HepG2 (cell line): ENCODE data around the gene IGLON5. TPM values are rescaled to one million over a fixed set of nuclear protein-coding genes. Genes with fewer than 3 reads are reported as not detected.

Experiments used
- ATAC-seq: fragments of 200-7000 bp; cut with Tn5 transposase; 3 replicates; pipeline ENCODE4 v1.9.1; 2020; ENCODE audit warnings: mild to moderate bottlenecking, moderate library complexity
- BruUV-seq: library from RNA; stranded (reverse); fragments of 400-500 nt; replicated peaks from 2 replicates; lab custom pipeline; 2021; lab: Mats Ljungman, UMichigan
- CTCF ChIA-PET: fragments of 300-600 bp; formaldehyde crosslinking; extraction: SDS; loops from one replicate; lab custom pipeline; 2021; ENCODE audit warnings: low total read pairs, inconsistent platforms, low intra/inter-chr PET ratio; lab: Yijun Ruan, JAX
- POLR2A ChIA-PET: fragments of 350-600 bp; sonication (Branson Sonifier 250); formaldehyde crosslinking; loops from one replicate; lab custom pipeline; 2020; ENCODE audit warnings: antibody characterized with exemption, inconsistent platforms; lab: Yijun Ruan, JAX
- DNase-seq: peaks from one replicate; pipeline ENCODE4 v3.0.0-alpha.2; 2015; ENCODE audit warnings: low spot score
- FAIRE-seq: peaks from 3 replicates; lab custom pipeline; 2011; peaks lifted over from hg19 to GRCh38; lab: Jason Lieb, UNC
- H2AFZ ChIP-seq: one replicate; pipeline ENCODE4 v1.6.1; 2011; ENCODE audit warnings: low read length, inconsistent platforms
- H3K27ac ChIP-seq: fragments of 300-600 bp; 3 replicates; pipeline ENCODE4 v1.8.0; 2011; ENCODE audit warnings: mixed run types, mild to moderate bottlenecking, mixed read lengths, low read length, inconsistent platforms; ENCODE audit not compliant: insufficient read depth; ENCODE audit errors: extremely low read length
- H3K27me3 ChIP-seq, 2 experiments: fragments of 200-600 bp in 1 of 2; 2 replicates in 1 of 2; 3 replicates in 1 of 2; pipeline versions ENCODE4 v1.6.0 to v1.8.0; 2011; ENCODE audit warnings: low read length in 2 of 2, mild to moderate bottlenecking in 2 of 2, moderate library complexity in 2 of 2, inconsistent platforms in 1 of 2; ENCODE audit not compliant: insufficient read depth in 2 of 2, control insufficient read depth in 1 of 2
- H3K36me3 ChIP-seq, 2 experiments: fragments of 200-600 bp in 1 of 2; replicated peaks in 1 of 2; 2 replicates in 1 of 2; 3 replicates in 1 of 2; pipeline versions ENCODE4 v1.5.1 to v1.8.0; 2011; ENCODE audit warnings: low read length in 2 of 2, inconsistent platforms in 1 of 2; ENCODE audit not compliant: insufficient read depth in 2 of 2, control insufficient read depth in 1 of 2
- H3K4me1 ChIP-seq: 2 replicates; pipeline ENCODE4 v1.5.1; 2012; ENCODE audit warnings: low read length, inconsistent platforms; ENCODE audit not compliant: insufficient read depth
- H3K4me2 ChIP-seq: 2 replicates; pipeline ENCODE4 v1.6.0; 2011; ENCODE audit warnings: low read depth, low read length, inconsistent platforms
- H3K4me3 ChIP-seq, 3 experiments: fragments of 200-600 bp in 1 of 3; sonication (generic), shearing (Covaris generic) in 1 of 3; replicated peaks in 1 of 3; 2 replicates each; pipeline ENCODE4 v1.5.1; 2011 to 2016; ENCODE audit warnings: low read length in 3 of 3, inconsistent platforms in 2 of 3, low read depth in 2 of 3, mild to moderate bottlenecking in 2 of 3, control low read depth in 1 of 3, mixed read lengths in 1 of 3; ENCODE audit not compliant: insufficient read depth in 1 of 3
- H3K79me2 ChIP-seq: one replicate; pipeline ENCODE4 v1.6.1; 2011; ENCODE audit warnings: low read length, inconsistent platforms; ENCODE audit not compliant: insufficient read depth
- H3K9ac ChIP-seq: 2 replicates; pipeline ENCODE4 v1.6.0; 2011; ENCODE audit warnings: mild to moderate bottlenecking, low read depth, low read length, inconsistent platforms; ENCODE audit not compliant: insufficient read depth
- H3K9me3 ChIP-seq: 2 replicates; pipeline ENCODE4 v1.5.1; 2012; ENCODE audit warnings: mild to moderate bottlenecking, low read length
- H4K20me1 ChIP-seq: 2 replicates; pipeline ENCODE4 v1.6.0; 2011; ENCODE audit warnings: inconsistent platforms, mild to moderate bottlenecking, low read length, moderate library complexity; ENCODE audit not compliant: insufficient read depth
- CREB1 ChIP-seq, 2 experiments: fragments of 450-650 bp in 1 of 2; IDR thresholded peaks; 2 replicates each; pipeline ENCODE4 v1.6.1; 2016 to 2017; ENCODE audit warnings: control low read depth in 1 of 2, mild to moderate bottlenecking in 1 of 2, missing compliant biosample characterization in 1 of 2, missing genetic modification characterization in 1 of 2
- FOXA1 ChIP-seq, 2 experiments: fragments of 450-650 bp in 1 of 2; sonication (generic) in 1 of 2; formaldehyde crosslinking in 1 of 2; IDR thresholded peaks; 2 replicates each; pipeline versions ENCODE4 v1.4.0 to v1.6.1; 2016 to 2020; ENCODE audit warnings: missing genetic modification reagents in 1 of 2
- PAF1 ChIP-seq: IDR thresholded peaks from 2 replicates; pipeline ENCODE4 v1.6.1; 2016; ENCODE audit warnings: missing genetic modification reagents, missing compliant biosample characterization
- RNF2 ChIP-seq: fragments of 450-650 bp; conservative IDR thresholded peaks from 2 replicates; pipeline ENCODE4 v1.6.1; 2016; ENCODE audit warnings: low read depth
- SETDB1 ChIP-seq: sonication (generic); formaldehyde crosslinking; IDR thresholded peaks from 2 replicates; pipeline ENCODE4 v1.5.1; 2020; ENCODE audit warnings: missing genetic modification reagents, mild to moderate bottlenecking, borderline replicate concordance
- SP4 ChIP-seq: sonication (generic); formaldehyde crosslinking; IDR thresholded peaks from 2 replicates; pipeline ENCODE4 v1.8.1; 2023; ENCODE audit warnings: mild to moderate bottlenecking, missing genetic modification reagents
- STAT6 ChIP-seq: sonication (generic); formaldehyde crosslinking; IDR thresholded peaks from 2 replicates; pipeline ENCODE4 v1.4.0; 2020; ENCODE audit warnings: missing genetic modification reagents, mild to moderate bottlenecking, borderline replicate concordance
- ZEB1 ChIP-seq: IDR thresholded peaks from 2 replicates; pipeline ENCODE4 v1.6.1; 2012; ENCODE audit warnings: mild to moderate bottlenecking, low read depth, inconsistent platforms; ENCODE audit not compliant: insufficient replicate concordance
- ZFP41 ChIP-seq: sonication (generic); formaldehyde crosslinking; IDR thresholded peaks from 2 replicates; pipeline ENCODE4 v1.4.0; 2020; ENCODE audit warnings: mild to moderate bottlenecking, missing genetic modification reagents, borderline replicate concordance
- ZNF691 ChIP-seq: sonication (generic); formaldehyde crosslinking; IDR thresholded peaks from 2 replicates; pipeline ENCODE4 v1.4.0; 2020; ENCODE audit warnings: missing genetic modification reagents, low read depth, mild to moderate bottlenecking, borderline replicate concordance
- ZNF850 ChIP-seq: sonication (generic); formaldehyde crosslinking; conservative IDR thresholded peaks from 2 replicates; pipeline ENCODE4 v1.9.0; 2021; ENCODE audit warnings: mild to moderate bottlenecking, missing genetic modification reagents
- WGBS: methylation state at CpG from one replicate; pipeline ENCODE4 v1.1.6; 2017; ENCODE audit warnings: low lambda C conversion rate; 5-methylcytosine and 5-hydroxymethylcytosine counted together
- in situ Hi-C: cut with HindIII; loops from 2 replicates; pipeline ENCODE4 v1.10.0; 2017; ENCODE audit warnings: low pct_unique_long_range_greater_than_20kb; ENCODE audit not compliant: extremely low pct_ligation_motif_present
- intact Hi-C: fragments of 100-400 bp; cut with micrococcal nuclease; formaldehyde crosslinking; loops from one replicate; pipeline ENCODE4 v1.10.0; 2022; ENCODE audit not compliant: unreplicated experiment
- polyA plus RNA-seq, 8 experiments: library from polyadenylated mRNA; depleted of rRNA in 3 of 8; stranded (reverse) in 7 of 8; unstranded in 1 of 8; fragments of >200 nt; fragmentation: Illumina TruSeq in 4 of 8; extraction: Trizol in 4 of 8; gene quantifications; 2 replicates each; pipeline versions ENCODE4 v1.2.1 to v1.2.3, GENCODE V29; 2011 to 2016; ENCODE audit warnings: low read depth in 4 of 8, missing spikeins in 1 of 8, mixed read lengths in 1 of 8; ENCODE audit not compliant: insufficient read depth in 1 of 8
- total RNA-seq, 5 experiments: library from RNA; depleted of rRNA; stranded (reverse); fragments of >200 nt; fragmentation: Illumina TruSeq; extraction: Trizol; gene quantifications; 2 replicates each; pipeline ENCODE4 v1.2.3, GENCODE V29; 2016; ENCODE audit warnings: low read depth in 1 of 5

Gene IGLON5
- total and polyA plus RNA-seq, 2 of the 13 experiments (the other 11 are each of a cell fraction or from before 2014, with no cell fraction given): 0.04 to 5.7 TPM

- BruUV-seq: no TSS peak
- 26% methylated on average over 8 of the region's 8 CpGs for WGBS
- TF ChIP-seq PAF1 (CRISPR knock-in tag) (no peak), STAT6 (CRISPR knock-in tag) (no peak), FOXA1 (IDR thresholded peaks at IDR 0.05) (no peak), FOXA1 (CRISPR knock-in tag; IDR thresholded peaks at IDR 0.05) (no peak), ZEB1 (no peak), ZNF850 (CRISPR knock-in tag) (no peak), ZFP41 (no peak), RNF2 (no peak), ZNF691 (no peak), SP4 (no peak), CREB1 (IDR thresholded peaks at IDR 0.05) (no peak), CREB1 (CRISPR knock-in tag; IDR thresholded peaks at IDR 0.05) (no peak), SETDB1 (CRISPR knock-in tag) (no peak)
- TF ChIP-seq, all 625 proteins: peak for 0
- no peak overlapping the region for H3K4me3 ChIP-seq
- FAIRE-seq (no peak), DNase-seq (no peak), ATAC-seq (no peak)
- H3K36me3 ChIP-seq: no peaks in the 10 kb centered on the region
- intact Hi-C loops: no loop called here
- H3K27me3 ChIP-seq: peaks cover 0 to 12% of the 10 kb centered on the region in 2 experiments; a peak in 3 of 5 replicates
- H4K20me1 ChIP-seq: no peaks in the 10 kb centered on the region
- H3K4me1 ChIP-seq: peaks cover 18% of the 10 kb centered on the region
- no peak overlapping the region for H3K9ac ChIP-seq
- no peak overlapping the region for H3K4me2 ChIP-seq
- ChIA-PET POLR2A (no interaction called here), CTCF (no interaction called here)
- no peak overlapping the region for H2AFZ ChIP-seq
- no peaks in the 10 kb centered on the region for H3K79me2 ChIP-seq
- H3K9me3 ChIP-seq: no peaks in the 10 kb centered on the region
- in situ Hi-C loops: no loop called here
- H3K27ac ChIP-seq: no peak overlapping the region
Observed at GRCh38 chr19:51316688-51317087, 5.2 kb downstream of the IGLON5 start.
